ENCODE data around the gene CARD8. TPM values are rescaled to one million over a fixed set of nuclear protein-coding genes. Genes with fewer than 3 reads are reported as not detected.

CARD8 gene
- total and polyA plus RNA-seq, 8 donors: 8.6 to 26.0 (median 16.8) TPM

- Histone ChIP-seq H3K9me3 (no peaks in the 10 kb centered on the region), H3K4me3 (no peak overlapping the region), H3K4me1 (no peaks in the 10 kb centered on the region), H3K27me3 (no peaks in the 10 kb centered on the region), H3K27ac (no peak overlapping the region), H3K36me3 (no peaks in the 10 kb centered on the region)
- WGBS, 2 donors: 86 to 87% methylated on average over 14 of the region's 14 CpGs
- ATAC-seq (no peak), FAIRE-seq (no peak), DNase-seq (no peak)
- intact Hi-C loops (cut with DNase I): no loop called here
- TF ChIP-seq, protein P1, sequence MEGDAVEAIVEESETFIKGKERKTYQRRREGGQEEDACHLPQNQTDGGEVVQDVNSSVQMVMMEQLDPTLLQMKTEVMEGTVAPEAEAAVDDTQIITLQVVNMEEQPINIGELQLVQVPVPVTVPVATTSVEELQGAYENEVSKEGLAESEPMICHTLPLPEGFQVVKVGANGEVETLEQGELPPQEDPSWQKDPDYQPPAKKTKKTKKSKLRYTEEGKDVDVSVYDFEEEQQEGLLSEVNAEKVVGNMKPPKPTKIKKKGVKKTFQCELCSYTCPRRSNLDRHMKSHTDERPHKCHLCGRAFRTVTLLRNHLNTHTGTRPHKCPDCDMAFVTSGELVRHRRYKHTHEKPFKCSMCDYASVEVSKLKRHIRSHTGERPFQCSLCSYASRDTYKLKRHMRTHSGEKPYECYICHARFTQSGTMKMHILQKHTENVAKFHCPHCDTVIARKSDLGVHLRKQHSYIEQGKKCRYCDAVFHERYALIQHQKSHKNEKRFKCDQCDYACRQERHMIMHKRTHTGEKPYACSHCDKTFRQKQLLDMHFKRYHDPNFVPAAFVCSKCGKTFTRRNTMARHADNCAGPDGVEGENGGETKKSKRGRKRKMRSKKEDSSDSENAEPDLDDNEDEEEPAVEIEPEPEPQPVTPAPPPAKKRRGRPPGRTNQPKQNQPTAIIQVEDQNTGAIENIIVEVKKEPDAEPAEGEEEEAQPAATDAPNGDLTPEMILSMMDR (IDR thresholded peaks at IDR 0.05): no peak
These were observed 38.8 kb downstream of the CARD8 start for GRCh38 chr19:48216933-48217332.

DNA sequence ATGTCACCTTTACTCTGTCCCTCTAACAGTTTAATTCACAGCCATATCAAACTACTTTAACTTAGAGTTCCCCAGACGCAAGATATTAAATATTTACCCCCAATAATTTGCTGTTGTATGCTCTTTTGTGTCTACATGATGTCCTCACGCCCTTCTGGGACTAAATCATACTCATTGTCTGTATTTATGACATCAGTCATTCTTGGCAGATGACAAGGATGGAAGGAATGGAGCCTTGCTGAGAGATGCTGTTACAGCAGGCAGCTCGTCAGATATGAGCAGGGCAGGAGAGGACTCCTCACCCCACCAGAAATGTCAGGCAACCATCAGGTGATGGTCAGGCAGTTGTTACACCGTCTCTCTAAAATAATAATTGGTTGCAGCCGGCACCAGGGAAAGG is 41.8 kb downstream of the CARD8 start:
- 87 to 92% methylated on average over 5 of the region's 5 CpGs for WGBS, 2 donors
- H3K27ac ChIP-seq: no peak overlapping the region
- DNase-seq (no peak), ATAC-seq (no peak), FAIRE-seq (no peak)
- no peaks in the 10 kb centered on the region for H3K27me3 ChIP-seq
- H3K4me3 ChIP-seq: no peak overlapping the region
- no peaks in the 10 kb centered on the region for H3K9me3 ChIP-seq
- intact Hi-C loops (cut with DNase I): no loop called here
- TF ChIP-seq, protein P1 (IDR thresholded peaks at IDR 0.05): no peak
- H3K4me1 ChIP-seq: no peaks in the 10 kb centered on the region
- peaks cover 0 to 6% (median 0%) of the 10 kb centered on the region in 3 donors for H3K36me3 ChIP-seq

GRCh38 chr19:48210005-48210404 is 45.7 kb downstream of the CARD8 start:
- intact Hi-C loops (cut with DNase I): no loop called here
- ATAC-seq (no peak), FAIRE-seq (no peak), DNase-seq (no peak)
- TF ChIP-seq, protein P1 (IDR thresholded peaks at IDR 0.05): no peak
- Histone ChIP-seq H3K4me3 (no peak overlapping the region), H3K36me3 (peaks cover 0 to 6% (median 0%) of the 10 kb centered on the region in 3 donors), H3K9me3 (no peaks in the 10 kb centered on the region), H3K27me3 (no peaks in the 10 kb centered on the region), H3K27ac (no peak overlapping the region), H3K4me1 (peaks cover 0 to under 1% (median 0%) of the 10 kb centered on the region in 3 donors)
- 77 to 82% methylated on average over 3 of the region's 3 CpGs for WGBS, 2 donors

GRCh38 chr19:48206397-48207093 is 49.2 kb downstream of the CARD8 start:
- Histone ChIP-seq H3K36me3 (peaks cover 0 to 6% (median 0%) of the 10 kb centered on the region in 3 donors), H3K27me3 (no peaks in the 10 kb centered on the region), H3K9me3 (no peaks in the 10 kb centered on the region), H3K4me3 (no peak overlapping the region), H3K27ac (no peak overlapping the region), H3K4me1 (peaks cover 0 to 14% (median 0%) of the 10 kb centered on the region in 3 donors)
- FAIRE-seq: no peak
- ATAC-seq: no peak
- intact Hi-C loops (cut with DNase I): no loop called here
- 86 to 95% methylated on average over 9 of the region's 9 CpGs for WGBS, 2 donors
- TF ChIP-seq, protein P1 (IDR thresholded peaks at IDR 0.05): no peak
- DNase-seq: no peak
